ENCODE data around the gene SOX3. TPM values are rescaled to one million over a fixed set of nuclear protein-coding genes. Genes with fewer than 3 reads are reported as not detected.
A peak's percentile ranks its signal among the peaks of the same experiment; 100 is the strongest.

Gene SOX3
- total RNA-seq, 1 donor from 2014 or later: 3.4 TPM

DNA sequence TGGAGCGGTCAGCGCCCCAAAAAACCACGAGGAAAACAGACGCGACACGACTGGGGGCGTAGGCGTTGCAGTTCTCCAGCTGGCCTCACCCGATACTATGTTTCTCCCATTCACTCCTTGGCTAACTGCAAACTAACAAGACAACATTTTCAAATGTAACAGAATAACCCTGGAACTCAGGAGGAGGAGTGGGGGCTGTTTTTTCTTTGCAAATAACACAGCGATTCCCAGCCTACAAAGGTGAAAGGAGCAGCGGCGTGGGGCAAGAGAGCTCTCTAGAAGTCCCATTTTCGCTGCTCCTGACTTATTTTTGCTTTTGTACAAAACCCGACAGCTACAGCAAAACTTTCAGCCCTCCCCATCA lies 1.6 kb downstream of the SOX3 start:
- H3K4me3 Mint-ChIP-seq: peak overlapping the region; percentile 81
- H3K4me1 Mint-ChIP-seq (ENCODE audit: unreplicated experiment): peaks cover 26% of the 10 kb centered on the region
- H3K36me3 Mint-ChIP-seq: no peaks in the 10 kb centered on the region
- TF ChIP-seq, protein P1, sequence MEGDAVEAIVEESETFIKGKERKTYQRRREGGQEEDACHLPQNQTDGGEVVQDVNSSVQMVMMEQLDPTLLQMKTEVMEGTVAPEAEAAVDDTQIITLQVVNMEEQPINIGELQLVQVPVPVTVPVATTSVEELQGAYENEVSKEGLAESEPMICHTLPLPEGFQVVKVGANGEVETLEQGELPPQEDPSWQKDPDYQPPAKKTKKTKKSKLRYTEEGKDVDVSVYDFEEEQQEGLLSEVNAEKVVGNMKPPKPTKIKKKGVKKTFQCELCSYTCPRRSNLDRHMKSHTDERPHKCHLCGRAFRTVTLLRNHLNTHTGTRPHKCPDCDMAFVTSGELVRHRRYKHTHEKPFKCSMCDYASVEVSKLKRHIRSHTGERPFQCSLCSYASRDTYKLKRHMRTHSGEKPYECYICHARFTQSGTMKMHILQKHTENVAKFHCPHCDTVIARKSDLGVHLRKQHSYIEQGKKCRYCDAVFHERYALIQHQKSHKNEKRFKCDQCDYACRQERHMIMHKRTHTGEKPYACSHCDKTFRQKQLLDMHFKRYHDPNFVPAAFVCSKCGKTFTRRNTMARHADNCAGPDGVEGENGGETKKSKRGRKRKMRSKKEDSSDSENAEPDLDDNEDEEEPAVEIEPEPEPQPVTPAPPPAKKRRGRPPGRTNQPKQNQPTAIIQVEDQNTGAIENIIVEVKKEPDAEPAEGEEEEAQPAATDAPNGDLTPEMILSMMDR (conservative IDR thresholded peaks at IDR 0.05): peak; percentile 13
- peaks cover 92% of the 10 kb centered on the region for H3K27me3 Mint-ChIP-seq
- peak overlapping the region; percentile 58 for H3K27ac Mint-ChIP-seq
- DNase-seq (ENCODE audit: extremely low spot score, unreplicated experiment): no peak
- no peaks in the 10 kb centered on the region for H3K9me3 Mint-ChIP-seq

DNA sequence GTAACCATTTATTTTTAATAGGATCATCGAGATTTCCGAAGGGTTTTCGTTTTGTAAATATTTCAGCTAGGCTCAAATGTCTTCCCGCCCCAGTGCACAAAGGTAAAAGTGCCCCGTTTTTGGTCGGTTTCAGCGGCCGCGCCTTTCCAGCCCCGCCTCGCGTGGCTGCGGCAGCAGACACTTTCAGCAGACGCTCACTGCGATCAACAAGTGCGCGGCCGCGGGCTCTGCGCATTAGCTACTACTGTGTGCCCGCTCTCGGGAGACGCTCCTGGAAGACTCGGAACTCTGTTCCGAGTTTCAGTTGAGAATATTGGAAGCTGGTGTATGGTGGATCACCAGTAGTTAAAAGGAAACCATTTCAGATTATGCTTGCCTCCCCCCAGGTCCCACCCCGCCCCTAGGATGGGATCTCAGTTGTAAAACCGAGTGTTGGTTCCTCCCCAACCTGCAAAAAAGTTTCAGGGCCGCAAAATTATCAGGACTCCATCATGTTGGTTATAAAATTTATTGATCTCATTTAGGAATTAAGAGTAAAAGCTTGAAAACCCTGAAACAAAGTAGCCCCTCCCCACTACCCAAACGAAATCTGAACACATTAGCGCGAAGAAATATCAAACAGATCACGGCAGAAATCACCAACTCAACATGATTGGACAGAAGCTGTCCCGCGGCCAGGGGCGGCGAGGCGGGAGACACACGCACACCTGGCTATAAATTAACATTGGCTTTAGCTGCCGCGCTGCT lies 2.2 kb downstream of the SOX3 start:
- Mint-ChIP-seq H3K4me3 (peak overlapping the region; percentile 81), H3K27me3 (peaks cover 92% of the 10 kb centered on the region), H3K27ac (peak overlapping the region; percentile 58), H3K4me1 (ENCODE audit: unreplicated experiment) (peaks cover 26% of the 10 kb centered on the region), H3K9me3 (no peaks in the 10 kb centered on the region), H3K36me3 (no peaks in the 10 kb centered on the region)
- DNase-seq (ENCODE audit: extremely low spot score, unreplicated experiment): no peak
- TF ChIP-seq, protein P1 (conservative IDR thresholded peaks at IDR 0.05): no peak

DNA sequence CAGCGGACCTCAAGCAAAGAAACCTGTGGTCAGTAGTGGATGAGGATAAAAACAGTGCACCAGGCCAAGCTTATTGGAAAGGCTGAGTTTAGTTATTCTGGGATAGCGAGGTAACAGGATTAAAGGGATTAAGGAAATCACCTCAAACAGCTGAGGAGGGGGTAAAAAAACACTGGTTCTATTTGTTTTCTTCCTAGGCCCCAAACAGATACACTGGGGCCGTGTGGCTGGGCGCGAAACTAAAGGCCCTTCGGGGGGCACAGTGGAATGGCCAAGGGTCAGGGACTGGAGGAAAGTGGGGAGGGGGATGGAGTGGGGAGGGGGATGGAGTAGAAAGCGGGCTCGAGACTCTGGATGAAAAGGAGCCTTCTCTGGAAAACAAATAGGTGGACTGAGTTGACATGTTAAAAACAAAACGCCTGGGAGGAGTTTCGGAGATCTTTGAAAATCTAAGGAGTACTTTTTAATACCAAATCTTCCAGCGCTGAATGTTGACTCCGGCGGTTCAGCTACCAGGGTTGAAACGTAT lies 2.9 kb downstream of the SOX3 start:
- TF ChIP-seq, protein P1 (conservative IDR thresholded peaks at IDR 0.05): no peak
- Mint-ChIP-seq H3K27ac (no peak overlapping the region), H3K9me3 (no peaks in the 10 kb centered on the region), H3K4me1 (ENCODE audit: unreplicated experiment) (peaks cover 19% of the 10 kb centered on the region), H3K36me3 (no peaks in the 10 kb centered on the region), H3K4me3 (peak overlapping the region; percentile 81), H3K27me3 (peaks cover 91% of the 10 kb centered on the region)
- no peak for DNase-seq (ENCODE audit: extremely low spot score, unreplicated experiment)

DNA sequence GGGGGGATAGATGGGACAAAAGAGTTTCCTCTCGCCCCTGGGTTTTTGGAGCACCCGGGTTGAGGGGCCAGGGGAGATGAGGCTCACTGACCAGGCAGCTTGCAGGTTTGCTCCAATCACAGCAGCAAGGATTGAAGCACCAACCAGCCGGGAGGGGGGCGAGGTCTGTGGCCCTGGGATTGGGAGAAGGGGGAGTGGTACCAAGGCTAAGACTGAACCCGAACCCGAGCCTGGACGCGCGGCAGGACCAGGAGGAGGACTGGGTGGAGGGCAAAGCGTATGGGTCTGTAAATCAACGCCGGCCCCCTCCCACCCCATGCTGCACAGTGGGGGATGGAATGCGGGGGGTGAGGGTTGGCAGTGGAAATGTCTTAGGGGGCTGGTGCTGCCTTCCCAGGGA lies 3.5 kb downstream of the SOX3 start:
- H3K9me3 Mint-ChIP-seq: no peaks in the 10 kb centered on the region
- H3K4me3 Mint-ChIP-seq: peak overlapping the region; percentile 55
- no peak for DNase-seq (ENCODE audit: extremely low spot score, unreplicated experiment)
- H3K27ac Mint-ChIP-seq: no peak overlapping the region
- H3K4me1 Mint-ChIP-seq (ENCODE audit: unreplicated experiment): peaks cover 16% of the 10 kb centered on the region
- peaks cover 91% of the 10 kb centered on the region for H3K27me3 Mint-ChIP-seq
- TF ChIP-seq, protein P1 (conservative IDR thresholded peaks at IDR 0.05): no peak
- no peaks in the 10 kb centered on the region for H3K36me3 Mint-ChIP-seq

GRCh38 chrX:140500441-140500840 lies 4.4 kb downstream of the SOX3 start:
- Mint-ChIP-seq H3K27ac (no peak overlapping the region), H3K27me3 (peaks cover 90% of the 10 kb centered on the region), H3K4me1 (ENCODE audit: unreplicated experiment) (peaks cover 16% of the 10 kb centered on the region), H3K36me3 (no peaks in the 10 kb centered on the region), H3K4me3 (peak overlapping the region; percentile 55), H3K9me3 (no peaks in the 10 kb centered on the region)
- TF ChIP-seq, protein P1 (conservative IDR thresholded peaks at IDR 0.05): no peak
- DNase-seq (ENCODE audit: extremely low spot score, unreplicated experiment): no peak
